WTC11 (cell line): Measurements from ENCODE around the gene SCNM1. TPM values are rescaled to one million over a fixed set of nuclear protein-coding genes. Genes with fewer than 3 reads are reported as not detected.

Experiments used
- ATAC-seq: fragments of 200-7000 bp; cut with Tn5 transposase; 2 replicates; pipeline ENCODE4 v1.10.0; 2021; ENCODE audit warnings: mild to moderate bottlenecking, moderate library complexity
- CTCF ChIA-PET: fragments of 300-600 bp; sonication (Branson Sonifier 250); formaldehyde crosslinking; loops from one replicate; lab custom pipeline; 2021; ENCODE audit warnings: antibody characterized with exemption; lab: Charles Lee
- POLR2A ChIA-PET: fragments of 350-600 bp; sonication (Branson Sonifier 250); formaldehyde crosslinking; loops from one replicate; lab custom pipeline; 2021; ENCODE audit warnings: antibody characterized with exemption; lab: Charles Lee
- DNase-seq: peaks from one replicate; pipeline ENCODE4 v3.0.0; 2021; ENCODE audit warnings: low spot score
- H3K27ac Mint-ChIP-seq: 2 replicates; pipeline ENCODE4 v1.8.0; 2021; ENCODE audit warnings: mixed read lengths
- H3K27me3 Mint-ChIP-seq: 2 replicates; pipeline ENCODE4 v1.8.0; 2021; ENCODE audit warnings: low read depth, mild to moderate bottlenecking, moderate library complexity, mixed read lengths
- H3K36me3 Mint-ChIP-seq: 2 replicates; pipeline ENCODE4 v1.8.0; 2021; ENCODE audit warnings: mixed read lengths
- H3K4me1 Mint-ChIP-seq: 2 replicates; pipeline ENCODE4 v1.8.0; 2022; ENCODE audit warnings: mixed read lengths
- H3K4me3 Mint-ChIP-seq: 2 replicates; pipeline ENCODE4 v1.8.0; 2021; ENCODE audit warnings: mild to moderate bottlenecking, moderate library complexity, mixed read lengths
- H3K9me3 Mint-ChIP-seq: 2 replicates; pipeline ENCODE4 v1.8.0; 2021; ENCODE audit warnings: mixed read lengths
- AFF4 ChIP-seq: sonication (generic); formaldehyde crosslinking; IDR thresholded peaks from 2 replicates; pipeline ENCODE4 v1.8.1; 2023; ENCODE audit warnings: mild to moderate bottlenecking, missing genetic modification reagents, borderline replicate concordance
- E2F1 ChIP-seq: sonication (generic); formaldehyde crosslinking; IDR thresholded peaks from 2 replicates; pipeline ENCODE4 v1.8.0; 2022; ENCODE audit warnings: mild to moderate bottlenecking, missing genetic modification reagents
- EMX1 ChIP-seq: fragments of 250-450 bp; sonication (Bioruptor Pico); IDR thresholded peaks from 2 replicates; pipeline ENCODE4 v1.8.0; 2021; ENCODE audit warnings: mild to moderate bottlenecking
- ERG ChIP-seq: fragments of 250-450 bp; sonication (Bioruptor Pico); IDR thresholded peaks from 2 replicates; pipeline ENCODE4 v1.8.0; 2021; ENCODE audit warnings: mild to moderate bottlenecking
- ESRRA ChIP-seq: sonication (generic); formaldehyde crosslinking; IDR thresholded peaks from 2 replicates; pipeline ENCODE4 v1.8.1; 2022; ENCODE audit warnings: mild to moderate bottlenecking, missing genetic modification reagents, borderline replicate concordance
- FOXJ3 ChIP-seq: sonication (generic); formaldehyde crosslinking; IDR thresholded peaks from 2 replicates; pipeline ENCODE4 v1.9.0; 2021; ENCODE audit warnings: missing genetic modification reagents, mild to moderate bottlenecking, borderline replicate concordance
- HMGXB4 ChIP-seq: sonication (generic); formaldehyde crosslinking; IDR thresholded peaks from 2 replicates; pipeline ENCODE4 v1.8.1; 2023; ENCODE audit warnings: mild to moderate bottlenecking, moderate library complexity, missing genetic modification reagents
- IRF2 ChIP-seq: sonication (generic); formaldehyde crosslinking; IDR thresholded peaks from 2 replicates; pipeline ENCODE4 v1.8.0; 2022; ENCODE audit warnings: low read depth, missing genetic modification reagents, borderline replicate concordance
- JAZF1 ChIP-seq: fragments of 250-450 bp; sonication (Bioruptor Pico); IDR thresholded peaks from 2 replicates; pipeline ENCODE4 v1.9.0; 2021; ENCODE audit warnings: moderate library complexity, mild to moderate bottlenecking, inconsistent platforms
- MLX ChIP-seq: sonication (generic); formaldehyde crosslinking; IDR thresholded peaks from 2 replicates; pipeline ENCODE4 v1.8.1; 2023; ENCODE audit warnings: mild to moderate bottlenecking, missing genetic modification reagents, moderate library complexity
- NFE2L1 ChIP-seq: sonication (generic); formaldehyde crosslinking; IDR thresholded peaks from 2 replicates; pipeline ENCODE4 v1.8.1; 2023; ENCODE audit warnings: missing genetic modification reagents
- RELA ChIP-seq: sonication (generic); formaldehyde crosslinking; IDR thresholded peaks from 2 replicates; pipeline ENCODE4 v1.8.1; 2022; ENCODE audit warnings: missing genetic modification reagents, mild to moderate bottlenecking, borderline replicate concordance
- SMAD3 ChIP-seq: sonication (generic); formaldehyde crosslinking; IDR thresholded peaks from 2 replicates; pipeline ENCODE4 v1.8.0; 2022; ENCODE audit warnings: missing genetic modification reagents, mild to moderate bottlenecking, borderline replicate concordance
- STAT6 ChIP-seq: sonication (generic); formaldehyde crosslinking; conservative IDR thresholded peaks from 2 replicates; pipeline ENCODE4 v1.8.1; 2023; ENCODE audit warnings: mild to moderate bottlenecking, low read depth, missing genetic modification reagents, moderate library complexity
- TEAD4 ChIP-seq: sonication (generic); formaldehyde crosslinking; IDR thresholded peaks from 2 replicates; pipeline ENCODE4 v1.8.0; 2022; ENCODE audit warnings: mild to moderate bottlenecking, missing genetic modification reagents
- ZNF396 ChIP-seq: fragments of 250-450 bp; sonication (Bioruptor Pico); IDR thresholded peaks from 2 replicates; pipeline ENCODE4 v1.8.0; 2021; ENCODE audit warnings: mild to moderate bottlenecking, moderate library complexity, borderline replicate concordance
- ZNF416 ChIP-seq: fragments of 250-450 bp; sonication (Bioruptor Pico); IDR thresholded peaks from 2 replicates; pipeline ENCODE4 v1.9.0; 2021; ENCODE audit warnings: mild to moderate bottlenecking, inconsistent platforms
- ZNF423 ChIP-seq: fragments of 250-450 bp; sonication (Bioruptor Pico); IDR thresholded peaks from 2 replicates; pipeline ENCODE4 v2.1.2; 2022; ENCODE audit warnings: mild to moderate bottlenecking, moderate library complexity
- ZNF671 ChIP-seq: fragments of 250-450 bp; sonication (Bioruptor Pico); IDR thresholded peaks from 2 replicates; pipeline ENCODE4 v1.8.0; 2021; ENCODE audit warnings: mild to moderate bottlenecking
- total RNA-seq: library from RNA; stranded (reverse); gene quantifications from 3 replicates; pipeline ENCODE4 v1.2.3, GENCODE V29; 2021

Gene SCNM1
- total RNA-seq, 1 experiment from 2014 or later = 45.3 TPM

- TF ChIP-seq ERG (CRISPR knock-in tag) = no peak
- TF ChIP-seq HMGXB4 = no peak
- no peak for TF ChIP-seq SMAD3
- no peak for TF ChIP-seq JAZF1 (CRISPR knock-in tag)
- no peak for TF ChIP-seq AFF4
Observed at GRCh38 chr1:151210830-151211229, 44.9 kb downstream of the SCNM1 start (continued).

GRCh38 chr1:151211972-151212705, 46.2 kb downstream of the SCNM1 start:
- Mint-ChIP-seq H3K27ac (peak overlapping the region; percentile 64), H3K4me3 (no peak overlapping the region), H3K27me3 (no peaks in the 10 kb centered on the region), H3K4me1 (no peaks in the 10 kb centered on the region), H3K36me3 (peaks cover 13% of the 10 kb centered on the region), H3K9me3 (no peaks in the 10 kb centered on the region)
- ATAC-seq = no peak
- CTCF ChIA-PET = interaction anchor here (0.7 to 1.3 kb wide), 4 partner anchors 9 to 129 kb away, joined by 3 to 7 read pairs (median 3); partner anchors contain the start of gene VPS72
- POLR2A ChIA-PET = interaction anchor here (0.7 kb wide), 1 partner anchor 144 kb away, joined by 3 read pairs; no protein-coding TSS in a partner anchor
- TF ChIP-seq NFE2L1 = no peak
- TF ChIP-seq IRF2 (CRISPR knock-in tag) = no peak
- no peak for TF ChIP-seq MLX
- TF ChIP-seq E2F1 (CRISPR knock-in tag) = no peak
- TF ChIP-seq ESRRA (CRISPR knock-in tag) = no peak
- no peak for TF ChIP-seq ZNF423 (CRISPR knock-in tag)
- TF ChIP-seq TEAD4 (CRISPR knock-in tag) = no peak
- TF ChIP-seq ZNF671 (CRISPR knock-in tag) = no peak
- DNase-seq = no peak

GRCh38 chr1:151213560-151213959, 47.6 kb downstream of the SCNM1 start:
- H3K27me3 Mint-ChIP-seq = no peaks in the 10 kb centered on the region
- H3K36me3 Mint-ChIP-seq = peaks cover 15% of the 10 kb centered on the region
- H3K4me1 Mint-ChIP-seq = no peaks in the 10 kb centered on the region
- CTCF ChIA-PET = no interaction called here
- no peak for TF ChIP-seq ESRRA (CRISPR knock-in tag)
- TF ChIP-seq ZNF396 (CRISPR knock-in tag) = no peak
- TF ChIP-seq ZNF416 = no peak
- no peak for TF ChIP-seq EMX1 (CRISPR knock-in tag)
- TF ChIP-seq STAT6 (CRISPR knock-in tag) = no peak
- TF ChIP-seq RELA (CRISPR knock-in tag) = no peak
- TF ChIP-seq FOXJ3 (CRISPR knock-in tag) = no peak
- TF ChIP-seq, all 79 proteins: peak for 0
- Mint-ChIP-seq H3K27ac (peak overlapping the region; percentile 23), H3K4me3 (no peak overlapping the region), H3K9me3 (no peaks in the 10 kb centered on the region)
- ATAC-seq (no peak), DNase-seq (no peak)
- POLR2A ChIA-PET = no interaction called here
